SK-N-MC (cell line): ENCODE results near the gene TRANK1.

ENCODE experiments used
- EZH2 ChIP-seq: fragments of 200-600 bp; sonication (generic); IDR thresholded peaks from one replicate; pipeline ENCODE4 v1.6.1; 2017; ENCODE audit warnings: antibody characterized with exemption
- POLR2AphosphoS5 ChIP-seq: IDR thresholded peaks from 2 replicates; pipeline ENCODE4 v1.6.1; 2012; ENCODE audit warnings: mild to moderate bottlenecking, low read depth, low read length, borderline replicate concordance

DNA sequence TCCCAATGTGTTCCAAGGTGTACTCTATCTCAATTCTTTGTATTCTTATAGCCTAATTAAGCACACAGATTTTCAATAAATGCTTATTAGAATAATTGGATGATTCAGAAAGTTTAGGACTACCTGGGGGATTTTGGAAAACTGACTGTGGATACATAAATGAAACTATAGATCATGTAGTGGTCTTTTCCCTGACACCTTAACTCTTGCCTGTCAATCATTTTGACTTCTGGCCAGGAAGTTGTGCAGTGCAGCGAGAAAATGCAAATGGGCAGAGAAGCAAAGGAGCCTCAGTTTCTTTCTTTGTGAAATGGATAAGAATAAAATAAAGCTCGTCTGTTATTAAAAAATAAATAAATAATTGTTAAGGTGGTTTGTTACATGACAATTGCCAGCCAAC lies 133.1 kb downstream of the TRANK1 start:
- no peak for TF ChIP-seq POLR2AphosphoS5
- no peak for TF ChIP-seq EZH2
